Measurements from ENCODE around the gene RABL6. TPM values are rescaled to one million over a fixed set of nuclear protein-coding genes. Genes with fewer than 3 reads are reported as not detected.

RABL6 gene
- total and polyA plus RNA-seq, 2 of the 4 experiments (the other 2 are of a cell fraction), result 37.1 to 47.5 TPM

- Histone ChIP-seq H4K8ac (ENCODE audit: low read depth in 2 of 2, low read length in 2 of 2) (no peak overlapping the region), H2AK9ac (replicated peaks; ENCODE audit: low read depth, low read length, poor library complexity) (no peak overlapping the region), H3K4me2 (ENCODE audit: low read depth, low read length) (no peak overlapping the region), H2BK120ac (ENCODE audit: low read depth, low read length) (no peak overlapping the region), H3K18ac (ENCODE audit: low read depth, low read length) (no peak overlapping the region), H3K56ac (ENCODE audit: extremely low read depth, insufficient read depth, low read length) (no peak overlapping the region), H2BK5ac (ENCODE audit: low read depth, low read length, poor library complexity, severe bottlenecking) (no peak overlapping the region), H3K9me1 (ENCODE audit: insufficient read depth, low read length) (no peaks in the 10 kb centered on the region), H3K4ac (ENCODE audit: low read depth, low read length) (no peak overlapping the region), H3K36me3 (ENCODE audit: control insufficient read depth, insufficient read depth, low read length) (peaks cover 2% of the 10 kb centered on the region), H2BK15ac (ENCODE audit: low read depth, low read length) (no peak overlapping the region), H3K9me3 (ENCODE audit: control insufficient read depth, insufficient read depth, low read length) (no peaks in the 10 kb centered on the region), H3K27ac (ENCODE audit: insufficient read depth, low read length) (no peak overlapping the region), H2AFZ (replicated peaks; ENCODE audit: low read length, poor library complexity) (no peak overlapping the region), H3K23ac (ENCODE audit: low read depth, low read length) (no peak overlapping the region), H3K27me3 (ENCODE audit: control insufficient read depth, insufficient read depth, low read length) (peaks cover 16% of the 10 kb centered on the region), H4K5ac (ENCODE audit: low read depth, low read length) (no peak overlapping the region), H4K20me1 (ENCODE audit: insufficient read depth, low read length) (peaks cover 13% of the 10 kb centered on the region; the same call in 1 of the 2 replicates), H3K14ac (replicated peaks; ENCODE audit: low read depth, low read length) (no peak overlapping the region), H4K91ac (ENCODE audit: insufficient read depth, low read depth, low read length) (no peak overlapping the region), H2AK5ac (ENCODE audit: low read depth, low read length) (no peak overlapping the region), H3K4me1 (ENCODE audit: control insufficient read depth, insufficient read depth, low read length) (peaks cover 16% of the 10 kb centered on the region), H3K4me3 (ENCODE audit: insufficient read depth, low read depth, low read length) (no peak overlapping the region), H3K79me1 (ENCODE audit: low read depth in 1 of 2, low read length in 2 of 2) (peaks cover 20 to 27% of the 10 kb centered on the region in 2 experiments), H2BK20ac (ENCODE audit: low read depth, low read length) (no peak overlapping the region), H3K9ac (ENCODE audit: low read depth, low read length) (no peak overlapping the region)
- no TSS peak for BruUV-seq (replicated peaks)
- dilution Hi-C loops (cut with HindIII; ENCODE audit: low sequenced_read_pairs, unreplicated experiment) (no loop called here), in situ Hi-C loops (cut with MboI; ENCODE audit: low sequenced_read_pairs) (no loop called here), intact Hi-C loops (cut with micrococcal nuclease) (no loop called here)
- POLR2A ChIA-PET (ENCODE audit: unreplicated experiment), result no interaction called here
- no peak for DNase-seq
- CTCF ChIA-PET, result no interaction called here
- no peak for TF ChIP-seq NFE2L2 (IDR thresholded peaks at IDR 0.05; ENCODE audit: low read depth, low read length)
- no peak for ATAC-seq (ENCODE audit: low read depth)
- 78% methylated on average over 6 of the region's 12 CpGs; no CpG with 5 or more reads in 1 of the 2 experiments for WGBS, 2 experiments (ENCODE audit: extremely low coverage in 2 of 2, insufficient read length in 1 of 2)
Observed at GRCh38 chr9:136805207-136805740, 2.5 kb upstream of the RABL6 start.

Measured in IMR-90 (cell line).